Effector CD4-positive, alpha-beta T cell (primary cell): ENCODE measurements around the gene KCNRG.
"Not testable (repeated sequence)": the region's sequence is repeated elsewhere in the genome, so short reads cannot be mapped to it uniquely, and the experiment has no call there.

Experiments
- DNase-seq: peaks from one replicate; pipeline ENCODE4 v3.0.0-alpha.2; 2020

Gene KCNRG

GRCh38 chr13:50012396-50013169, 2.7 kb upstream of the KCNRG start:
- DNase-seq, result no peak

- DNase-seq, result no peak
These were observed 858 bp upstream of the KCNRG start for GRCh38 chr13:50014386-50014785.

GRCh38 chr13:50015750-50016149, 506 bp downstream of the KCNRG start:
- DNase-seq, result no peak

- no peak for DNase-seq
These were observed 1.2 kb downstream of the KCNRG start for GRCh38 chr13:50016444-50016843.

- DNase-seq, result no peak
These were observed 2.6 kb downstream of the KCNRG start for GRCh38 chr13:50017819-50018218.

- DNase-seq, result no peak
These were observed 10.2 kb downstream of the KCNRG start for GRCh38 chr13:50025436-50025835.

- no peak for DNase-seq
These were observed 11.7 kb downstream of the KCNRG start for GRCh38 chr13:50026788-50027473.

- DNase-seq, result no peak
These were observed 15.1 kb downstream of the KCNRG start for GRCh38 chr13:50030315-50030714.

- no peak for DNase-seq
These were observed 18.5 kb downstream of the KCNRG start for GRCh38 chr13:50033725-50034124.

GRCh38 chr13:50037788-50038187, 22.5 kb downstream of the KCNRG start:
- no peak for DNase-seq

- DNase-seq, result no peak
These were observed 23.0 kb downstream of the KCNRG start for GRCh38 chr13:50038266-50038665.

GRCh38 chr13:50052478-50052877, 37.2 kb downstream of the KCNRG start:
- DNase-seq, result no peak

GRCh38 chr13:50053844-50054243, 38.6 kb downstream of the KCNRG start:
- no peak for DNase-seq

GRCh38 chr13:50055454-50055853, 40.2 kb downstream of the KCNRG start:
- no peak for DNase-seq

- no peak for DNase-seq
These were observed 45.5 kb downstream of the KCNRG start for GRCh38 chr13:50060718-50061117.

- DNase-seq, result not testable (repeated sequence)
These were observed 47.1 kb downstream of the KCNRG start for GRCh38 chr13:50062336-50062735.

GRCh38 chr13:50065712-50066111, 50.5 kb downstream of the KCNRG start:
- no peak for DNase-seq

- DNase-seq, result no peak
These were observed 53.3 kb downstream of the KCNRG start for GRCh38 chr13:50068508-50068907.

GRCh38 chr13:50069261-50069660, 54.0 kb downstream of the KCNRG start:
- DNase-seq, result no peak

GRCh38 chr13:50070186-50070585, 54.9 kb downstream of the KCNRG start:
- DNase-seq, result no peak
